ENCODE data around the gene TFEB. TPM values are rescaled to one million over a fixed set of nuclear protein-coding genes. Genes with fewer than 3 reads are reported as not detected.

Gene TFEB
- total and polyA plus RNA-seq, 10 donors = 55.9 to 150 (median 76.9) TPM

GRCh38 chr6:41739041-41739440 lies 3.6 kb upstream of the TFEB start:
- no peaks in the 10 kb centered on the region for H3K36me3 ChIP-seq
- H3K27me3 ChIP-seq (replicated peaks in 1 of 7) = no peaks in the 10 kb centered on the region
- no peak overlapping the region for H3K27ac ChIP-seq
- TF ChIP-seq POLR2AphosphoS5 (IDR thresholded peaks at IDR 0.05) (no peak), POLR2A (IDR thresholded peaks at IDR 0.05) (no peak), CTCF (IDR thresholded peaks at IDR 0.05 in 8 of 11, conservative IDR thresholded peaks at IDR 0.05 in 3 of 11) (no peak)
- no peaks in the 10 kb centered on the region for H3K9me3 ChIP-seq
- 84 to 94% (median 89%) methylated on average over 4 of the region's 4 CpGs for WGBS, 5 donors
- no peak for DNase-seq
- no peak overlapping the region for H3K4me3 ChIP-seq
- peaks cover 0 to 18% (median 8%) of the 10 kb centered on the region in 6 donors for H3K4me1 ChIP-seq
- intact Hi-C loops (cut with DNase I; ENCODE audit: low total_unique reads) = loop anchor here (10.0 kb wide), 1 partner anchor 54 kb away; no protein-coding TSS in a partner anchor

- peak; percentile 29 for DNase-seq
Measured at GRCh38 chr6:41737591-41738130, 2.3 kb upstream of the TFEB start.

GRCh38 chr6:41736800-41737555 lies 1.6 kb upstream of the TFEB start:
- Histone ChIP-seq H3K36me3 (no peaks in the 10 kb centered on the region), H3K27ac (no peak overlapping the region), H3K4me1 (peaks cover 12 to 39% (median 28%) of the 10 kb centered on the region in 6 donors), H3K9me3 (no peaks in the 10 kb centered on the region), H3K4me3 (no peak overlapping the region), H3K27me3 (replicated peaks in 1 of 7) (no peaks in the 10 kb centered on the region)
- WGBS, 5 donors = 89 to 94% (median 92%) methylated on average over 13 of the region's 13 CpGs
- TF ChIP-seq POLR2A (IDR thresholded peaks at IDR 0.05) = no peak
- no peak for TF ChIP-seq POLR2AphosphoS5 (IDR thresholded peaks at IDR 0.05)
- TF ChIP-seq CTCF (IDR thresholded peaks at IDR 0.05 in 8 of 11, conservative IDR thresholded peaks at IDR 0.05 in 3 of 11) = no peak
- peak; percentile 79 for DNase-seq
- intact Hi-C loops (cut with DNase I; ENCODE audit: low total_unique reads) = loop anchor here (10.0 kb wide), 1 partner anchor 52 kb away; no protein-coding TSS in a partner anchor

More at GRCh38 chr6:41737591-41738130, 2.3 kb upstream of the TFEB start:
- peaks cover 12 to 32% (median 21%) of the 10 kb centered on the region in 6 donors for H3K4me1 ChIP-seq
- H3K9me3 ChIP-seq = no peaks in the 10 kb centered on the region
- no peak overlapping the region for H3K27ac ChIP-seq
- no peaks in the 10 kb centered on the region for H3K36me3 ChIP-seq
- H3K27me3 ChIP-seq (replicated peaks in 1 of 7) = no peaks in the 10 kb centered on the region
- intact Hi-C loops (cut with DNase I; ENCODE audit: low total_unique reads) = loop anchor here (10.0 kb wide), 1 partner anchor 53 kb away; no protein-coding TSS in a partner anchor
- no peak overlapping the region for H3K4me3 ChIP-seq
- WGBS, 5 donors = 90 to 95% (median 93%) methylated on average over 6 of the region's 6 CpGs
- no peak for TF ChIP-seq POLR2A (IDR thresholded peaks at IDR 0.05)
- TF ChIP-seq CTCF (IDR thresholded peaks at IDR 0.05 in 8 of 11, conservative IDR thresholded peaks at IDR 0.05 in 3 of 11) = no peak
- no peak for TF ChIP-seq POLR2AphosphoS5 (IDR thresholded peaks at IDR 0.05)

- WGBS, 5 donors = 79 to 86% (median 83%) methylated on average over 6 of the region's 6 CpGs
- TF ChIP-seq POLR2AphosphoS5 (IDR thresholded peaks at IDR 0.05) = no peak
- no peak for TF ChIP-seq POLR2A (IDR thresholded peaks at IDR 0.05)
- no peak for TF ChIP-seq CTCF (IDR thresholded peaks at IDR 0.05 in 8 of 11, conservative IDR thresholded peaks at IDR 0.05 in 3 of 11)
- intact Hi-C loops (cut with DNase I; ENCODE audit: low total_unique reads) = loop anchor here (10.0 kb wide), 1 partner anchor 51 kb away; no protein-coding TSS in a partner anchor
- Histone ChIP-seq H3K4me1 (peaks cover 15 to 39% (median 34%) of the 10 kb centered on the region in 6 donors), H3K27me3 (replicated peaks in 1 of 7) (no peaks in the 10 kb centered on the region), H3K9me3 (no peaks in the 10 kb centered on the region), H3K4me3 (peak overlapping the region in 2 of 8 donors; percentile 98), H3K36me3 (peaks cover 0 to 4% (median 0%) of the 10 kb centered on the region in 6 donors), H3K27ac (no peak overlapping the region)
- peak; percentile 68 for DNase-seq
Measured at GRCh38 chr6:41736186-41736733, 852 bp upstream of the TFEB start.

Measured in spleen (tissue), 11 donors.